ENCODE data around the gene ZDHHC20.

- TF ChIP-seq POLR2A (IDR thresholded peaks at IDR 0.05; ENCODE audit: low read length) (no peak), GATA1 (IDR thresholded peaks at IDR 0.05; ENCODE audit: low read depth, low read length) (no peak)
Measured at GRCh38 chr13:21330126-21330861, 128.8 kb downstream of the ZDHHC20 start.

All from erythroblast (primary cell).